G401 (cell line): ENCODE data around the gene BAIAP2. TPM values are rescaled to one million over a fixed set of nuclear protein-coding genes. Genes with fewer than 3 reads are reported as not detected.
A peak's percentile ranks its signal among the peaks of the same experiment; 100 is the strongest.
"Not testable (repeated sequence)": the region's sequence is repeated elsewhere in the genome, so short reads cannot be mapped to it uniquely, and the experiment has no call there.

Experiments
- DNase-seq: peaks from one replicate; pipeline ENCODE4 v3.0.0-alpha.2; 2015; ENCODE audit warnings: low spot score
- in situ Hi-C: cut with HindIII; loops from 2 replicates; pipeline ENCODE4 v1.10.0; 2016; ENCODE audit warnings: low sequenced_read_pairs, mixed read lengths
- total RNA-seq: library from RNA; depleted of rRNA; stranded (reverse); fragments of >200 nt; shearing (Covaris generic); gene quantifications from 2 replicates; pipeline ENCODE4 v1.2.3, GENCODE V29; 2014

Gene BAIAP2
- total RNA-seq, 1 experiment from 2014 or later = 21.1 TPM

- peak; percentile 81 for DNase-seq
- in situ Hi-C loops = loop anchor here (5.0 kb wide), 1 partner anchor 45 kb away; no protein-coding TSS in a partner anchor
These were observed 107.6 kb downstream of the BAIAP2 start for GRCh38 chr17:81142301-81143199.

DNA sequence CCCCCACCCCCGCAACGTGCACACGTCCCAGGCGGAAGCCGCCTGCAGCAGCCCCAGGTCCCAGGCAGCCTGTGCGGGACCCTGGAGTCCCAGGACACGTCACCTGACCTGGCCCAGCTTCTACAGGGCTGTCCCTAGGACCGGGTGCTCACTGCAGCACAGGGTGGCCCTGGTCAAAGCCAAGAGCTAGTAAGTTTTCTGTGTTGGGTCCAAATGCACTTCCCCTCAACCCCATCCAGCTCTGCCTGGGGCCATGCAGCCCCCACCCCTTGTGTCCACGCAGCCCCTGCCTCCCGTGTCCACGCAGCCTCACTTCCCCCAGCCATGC lies 108.2 kb downstream of the BAIAP2 start:
- no peak for DNase-seq
- in situ Hi-C loops = loop anchor here (5.0 kb wide), 1 partner anchor 44 kb away; no protein-coding TSS in a partner anchor

DNA sequence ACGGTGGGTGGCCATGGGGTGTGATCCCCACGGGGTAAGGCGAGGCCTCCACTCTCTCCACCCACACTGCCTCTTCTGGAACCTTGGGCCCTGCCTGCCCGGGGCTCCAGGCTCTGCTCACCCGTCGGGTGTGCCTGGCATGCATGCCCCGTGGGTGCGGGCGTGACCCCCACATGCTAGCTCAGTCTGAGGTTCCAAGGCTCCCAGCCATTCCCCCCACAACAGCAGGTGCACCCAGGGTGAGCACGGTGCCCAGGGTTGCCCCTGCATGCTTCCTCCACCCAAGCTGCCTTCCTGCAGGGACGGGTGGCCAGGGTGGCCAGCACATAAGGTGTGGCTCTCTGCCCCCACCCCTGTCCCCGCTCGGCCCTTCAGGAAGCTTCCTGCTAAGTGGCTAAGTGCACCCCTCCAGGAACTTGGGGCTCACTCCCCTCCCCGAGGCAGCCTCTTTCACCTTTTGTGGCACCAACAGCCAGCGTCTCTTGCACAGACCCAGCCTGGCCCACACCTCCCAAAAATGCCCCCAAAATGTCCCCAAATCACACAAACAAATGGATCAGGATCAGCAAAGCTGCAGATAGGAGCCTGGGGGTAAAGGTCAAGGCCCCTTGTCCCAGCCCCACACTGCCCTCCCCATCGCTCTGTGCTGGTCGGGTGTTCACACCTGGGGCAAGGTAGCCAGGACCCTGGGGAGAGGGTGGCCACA lies 108.9 kb downstream of the BAIAP2 start:
- in situ Hi-C loops = loop anchor here (5.0 kb wide), 1 partner anchor 43 kb away; no protein-coding TSS in a partner anchor
- no peak for DNase-seq

DNA sequence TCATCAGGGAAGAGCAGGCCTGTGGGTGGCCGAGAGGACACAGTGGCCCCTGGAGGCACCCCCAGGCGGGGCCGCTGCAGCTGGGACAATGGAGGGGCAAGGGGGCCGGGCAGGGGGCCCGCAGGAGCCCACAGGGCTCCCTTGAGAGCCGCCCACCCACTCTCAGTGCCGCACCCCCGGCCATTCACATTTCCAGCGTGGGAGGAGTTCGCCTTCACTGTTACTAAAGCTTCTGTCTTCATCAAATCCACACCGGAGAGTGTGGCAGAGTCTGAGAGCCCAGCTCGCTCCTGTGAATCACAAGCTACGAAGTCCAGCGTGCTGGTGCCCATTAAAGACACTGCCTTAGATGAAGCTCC lies 109.5 kb downstream of the BAIAP2 start:
- in situ Hi-C loops = loop anchor here (5.0 kb wide), 1 partner anchor 43 kb away; no protein-coding TSS in a partner anchor
- no peak for DNase-seq

- DNase-seq, in situ Hi-C loops: not testable (repeated sequence)
These were observed 111.3 kb downstream of the BAIAP2 start for GRCh38 chr17:81146208-81146607.

GRCh38 chr17:81147701-81148100 lies 112.8 kb downstream of the BAIAP2 start:
- no peak for DNase-seq
- in situ Hi-C loops = no loop called here

- no peak for DNase-seq
- in situ Hi-C loops = no loop called here
These were observed 113.6 kb downstream of the BAIAP2 start for GRCh38 chr17:81148571-81148970.

DNA sequence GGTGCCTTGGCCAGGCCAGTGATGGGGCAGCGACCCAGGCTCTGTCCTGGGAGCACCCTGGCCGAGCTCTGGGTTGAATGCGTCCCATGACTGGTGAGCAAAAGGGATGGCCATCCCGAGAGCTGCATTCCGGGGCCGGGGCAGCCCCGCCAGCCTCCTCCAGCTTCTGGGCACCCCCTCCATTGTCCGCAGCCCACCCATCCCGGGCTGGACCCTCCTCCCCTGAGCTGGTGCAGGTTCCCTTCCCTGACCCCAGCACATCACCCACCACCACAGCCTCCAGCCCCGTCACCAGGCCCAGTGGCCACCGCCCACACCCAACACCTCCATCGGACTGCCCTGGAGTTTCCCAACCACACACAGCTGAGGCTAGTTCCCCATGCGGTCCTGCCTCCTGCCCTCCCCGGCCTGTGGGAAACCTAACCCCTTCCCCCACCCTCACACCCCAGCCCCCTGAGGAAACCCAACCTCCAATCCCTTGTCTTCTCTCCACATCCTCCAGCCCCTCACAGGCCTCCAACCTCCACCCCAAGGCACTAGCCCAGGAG lies 114.1 kb downstream of the BAIAP2 start:
- in situ Hi-C loops = no loop called here
- no peak for DNase-seq

- no peak for DNase-seq
- in situ Hi-C loops = no loop called here
These were observed 115.6 kb downstream of the BAIAP2 start for GRCh38 chr17:81150377-81151077.

DNA sequence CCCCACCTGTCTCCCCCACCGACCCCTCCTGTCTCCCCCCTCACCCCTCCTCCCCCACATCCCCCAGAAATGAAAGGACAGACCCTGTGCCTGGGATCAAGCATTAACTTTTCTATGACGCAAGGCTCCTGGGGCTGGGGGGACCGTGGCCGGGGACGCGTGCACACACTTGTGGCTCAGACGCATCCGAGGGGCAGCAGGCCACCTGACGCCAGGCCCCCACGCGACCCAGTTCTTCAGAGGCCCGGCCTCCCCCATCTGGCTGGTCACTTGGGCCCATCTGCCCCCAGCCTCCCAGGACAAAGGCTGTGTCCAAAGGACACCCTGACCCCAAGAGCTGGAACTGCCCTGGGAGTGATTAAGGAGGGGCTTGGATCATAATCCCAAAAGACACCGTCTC lies 116.3 kb downstream of the BAIAP2 start:
- in situ Hi-C loops = no loop called here
- DNase-seq = no peak

DNA sequence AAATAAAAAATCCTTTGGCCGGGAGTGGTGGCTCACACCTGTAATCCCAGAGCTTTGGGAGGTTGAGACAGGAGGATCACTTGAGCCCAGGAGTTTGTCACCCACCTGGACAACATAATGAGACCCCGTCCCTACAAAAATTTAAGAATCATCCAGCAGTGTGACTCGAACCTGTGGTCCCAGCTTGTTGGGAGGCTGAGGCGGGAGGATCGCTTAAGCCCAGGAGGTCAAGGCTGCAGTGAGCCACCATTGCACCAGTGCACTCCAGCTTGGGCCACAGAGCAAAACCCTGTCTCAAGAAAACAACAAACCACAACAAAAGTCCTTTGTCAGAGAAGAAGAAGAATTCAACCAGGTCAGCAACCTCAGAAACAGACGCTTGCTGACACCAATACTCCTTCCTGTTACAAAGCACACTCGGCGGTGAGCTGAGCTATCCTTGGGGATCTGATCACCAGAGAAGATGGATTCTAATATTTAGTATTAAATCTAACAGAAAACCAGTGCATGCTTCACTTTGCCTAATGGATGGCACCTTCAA lies 117.4 kb downstream of the BAIAP2 start:
- no peak for DNase-seq
- in situ Hi-C loops = no loop called here

DNA sequence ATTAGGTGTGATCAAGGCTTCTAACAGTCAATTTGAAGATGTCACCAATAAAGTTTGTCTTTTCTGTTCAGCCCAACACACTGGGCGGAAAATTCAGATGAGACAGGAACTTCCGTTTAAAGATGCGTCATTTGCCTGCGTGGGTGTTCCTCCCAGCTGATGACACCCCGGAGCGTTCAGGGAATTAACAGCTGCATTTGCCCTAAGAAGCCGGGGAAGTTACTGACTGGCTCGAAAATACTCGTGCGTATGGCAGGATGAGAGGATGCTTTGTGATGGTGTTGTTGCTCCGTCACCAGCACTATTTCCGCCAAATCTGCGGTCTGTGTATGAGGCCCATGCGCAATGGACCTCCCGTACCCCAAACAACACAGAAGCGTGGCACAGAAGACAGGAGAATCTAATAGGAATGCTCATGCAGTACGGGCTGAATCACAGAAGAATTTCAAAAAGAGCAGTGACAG lies 118.4 kb downstream of the BAIAP2 start:
- in situ Hi-C loops = no loop called here
- DNase-seq = no peak

GRCh38 chr17:81154016-81154415 lies 119.1 kb downstream of the BAIAP2 start:
- DNase-seq, in situ Hi-C loops: not testable (repeated sequence)

DNA sequence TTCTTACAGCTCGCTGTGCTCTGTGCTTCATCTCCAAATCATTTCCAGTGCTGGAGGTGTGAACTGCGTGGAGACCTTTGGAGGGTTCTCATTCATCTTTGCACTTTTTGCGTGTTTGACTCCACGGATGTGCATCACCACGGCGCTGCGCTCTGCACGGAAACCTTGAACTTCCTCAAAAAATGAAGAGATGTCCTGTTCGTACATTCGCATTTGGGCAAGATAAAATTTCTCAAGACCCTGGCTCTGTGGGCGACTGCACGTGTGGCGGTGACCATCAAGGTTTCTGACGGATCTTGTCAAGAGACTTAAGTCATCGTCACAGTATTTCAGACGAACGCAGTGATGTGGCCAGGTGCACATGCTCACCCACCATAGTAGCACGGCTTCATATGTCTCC lies 120.0 kb downstream of the BAIAP2 start:
- no peak for DNase-seq
- in situ Hi-C loops = no loop called here

- in situ Hi-C loops = no loop called here
- no peak for DNase-seq
These were observed 122.2 kb downstream of the BAIAP2 start for GRCh38 chr17:81156866-81157805.

DNA sequence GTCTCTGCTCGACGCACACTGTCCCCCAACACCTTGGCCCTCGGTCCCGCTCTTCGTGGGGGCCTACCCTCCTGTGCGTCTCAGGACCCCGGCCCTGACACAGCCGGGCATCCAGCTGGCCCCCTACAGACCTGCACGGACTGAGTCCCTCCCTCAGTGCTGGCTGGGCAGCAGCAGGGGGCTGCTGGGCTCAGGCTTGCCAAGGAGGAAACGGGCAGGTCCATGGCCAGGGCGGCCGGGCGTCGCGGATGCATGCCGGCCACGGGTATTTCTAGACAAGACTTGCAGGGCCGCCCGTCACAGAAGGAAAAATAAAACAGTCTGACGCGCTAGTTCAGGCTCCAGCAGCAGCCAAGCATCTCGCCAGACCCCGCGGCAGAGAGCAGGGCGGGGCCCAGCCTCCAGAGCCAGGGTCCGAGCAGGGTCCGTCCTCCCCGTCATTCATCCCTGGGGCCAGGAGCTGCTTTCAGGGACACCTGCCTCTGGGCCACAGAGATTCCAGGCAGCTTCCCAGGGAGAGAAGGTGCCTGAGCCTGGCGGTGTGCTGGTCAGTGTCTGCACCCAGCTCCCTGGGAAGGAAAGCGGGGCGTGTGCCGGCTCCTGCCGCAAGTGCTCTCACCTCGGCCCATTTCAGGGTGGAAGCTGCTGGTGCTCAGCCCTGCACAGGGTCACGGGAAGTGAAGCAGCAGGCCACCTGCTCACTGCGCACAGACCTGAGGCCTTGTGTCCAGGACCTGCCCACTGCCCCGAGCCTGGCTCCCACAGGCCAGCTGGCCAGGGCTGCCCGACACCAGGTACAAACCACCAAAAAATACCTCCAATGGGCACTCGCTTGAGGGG lies 123.1 kb downstream of the BAIAP2 start:
- DNase-seq = peak; percentile 42
- in situ Hi-C loops = no loop called here
